ENCODE measurements around the gene APOE.

DNA sequence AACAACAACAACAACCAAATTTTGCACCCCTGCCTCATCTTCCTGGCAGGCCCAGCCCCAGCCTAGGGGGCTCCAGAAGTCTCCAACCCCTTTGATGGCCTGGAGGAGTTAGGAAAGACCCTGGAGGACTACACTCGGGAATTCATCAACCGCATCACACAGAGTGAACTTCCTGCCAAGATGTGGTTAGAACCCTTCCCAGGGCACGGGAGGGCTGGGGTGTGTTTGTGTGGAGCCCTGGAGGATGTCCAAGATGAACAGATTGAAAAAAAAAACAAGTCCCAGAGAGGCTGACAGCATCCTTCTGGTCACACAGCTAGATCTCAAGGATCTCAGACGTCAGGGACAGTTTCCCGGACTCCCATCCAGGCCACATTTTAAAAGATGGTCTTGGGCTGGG is 22.1 kb downstream of the APOE start:
- TF ChIP-seq, protein P1, sequence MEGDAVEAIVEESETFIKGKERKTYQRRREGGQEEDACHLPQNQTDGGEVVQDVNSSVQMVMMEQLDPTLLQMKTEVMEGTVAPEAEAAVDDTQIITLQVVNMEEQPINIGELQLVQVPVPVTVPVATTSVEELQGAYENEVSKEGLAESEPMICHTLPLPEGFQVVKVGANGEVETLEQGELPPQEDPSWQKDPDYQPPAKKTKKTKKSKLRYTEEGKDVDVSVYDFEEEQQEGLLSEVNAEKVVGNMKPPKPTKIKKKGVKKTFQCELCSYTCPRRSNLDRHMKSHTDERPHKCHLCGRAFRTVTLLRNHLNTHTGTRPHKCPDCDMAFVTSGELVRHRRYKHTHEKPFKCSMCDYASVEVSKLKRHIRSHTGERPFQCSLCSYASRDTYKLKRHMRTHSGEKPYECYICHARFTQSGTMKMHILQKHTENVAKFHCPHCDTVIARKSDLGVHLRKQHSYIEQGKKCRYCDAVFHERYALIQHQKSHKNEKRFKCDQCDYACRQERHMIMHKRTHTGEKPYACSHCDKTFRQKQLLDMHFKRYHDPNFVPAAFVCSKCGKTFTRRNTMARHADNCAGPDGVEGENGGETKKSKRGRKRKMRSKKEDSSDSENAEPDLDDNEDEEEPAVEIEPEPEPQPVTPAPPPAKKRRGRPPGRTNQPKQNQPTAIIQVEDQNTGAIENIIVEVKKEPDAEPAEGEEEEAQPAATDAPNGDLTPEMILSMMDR (IDR thresholded peaks at IDR 0.05): no peak
- no peak for TF ChIP-seq HOXA7 (CRISPR knock-in tag; IDR thresholded peaks at IDR 0.05)
- TF ChIP-seq NPAS2 (CRISPR knock-in tag; IDR thresholded peaks at IDR 0.05; ENCODE audit: borderline replicate concordance): no peak
